ENCODE measurements around the gene OPA1.
A peak's percentile ranks its signal among the peaks of the same experiment; 100 is the strongest.

The OPA1 gene

GRCh38 chr3:193592841-193593667 lies at the start of gene OPA1:
TSS of gene OPA1 (plus strand) at chr3:193593208. CDS start at chr3:193593378, 170 bp downstream.
- peak; percentile 99 for DNase-seq (ENCODE audit: low spot score)

GRCh38 chr3:193544289-193544688 lies 48.7 kb upstream of the OPA1 start:
- no peak for DNase-seq (ENCODE audit: low spot score)

GRCh38 chr3:193545304-193545703 lies 47.7 kb upstream of the OPA1 start:
- no peak for DNase-seq (ENCODE audit: low spot score)

DNA sequence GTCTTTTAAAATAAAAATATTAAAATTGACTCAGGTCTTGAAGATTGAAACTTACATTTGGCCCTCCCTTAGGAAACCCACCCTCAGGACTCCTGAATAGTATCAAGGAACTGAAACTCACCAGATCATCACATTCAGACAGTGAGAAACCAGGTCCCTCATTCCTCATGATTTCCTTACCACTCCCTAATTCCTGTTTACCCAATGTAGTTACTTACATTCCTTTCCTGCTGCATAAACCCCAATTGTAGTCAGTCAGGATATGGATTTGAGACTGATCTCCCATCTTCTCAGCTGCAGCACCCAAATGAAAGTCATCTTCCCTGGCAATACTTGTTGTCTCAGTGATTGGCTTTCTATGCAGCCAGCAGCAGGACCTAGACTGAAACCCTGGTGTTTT lies 46.9 kb upstream of the OPA1 start:
- DNase-seq (ENCODE audit: low spot score), result no peak

DNA sequence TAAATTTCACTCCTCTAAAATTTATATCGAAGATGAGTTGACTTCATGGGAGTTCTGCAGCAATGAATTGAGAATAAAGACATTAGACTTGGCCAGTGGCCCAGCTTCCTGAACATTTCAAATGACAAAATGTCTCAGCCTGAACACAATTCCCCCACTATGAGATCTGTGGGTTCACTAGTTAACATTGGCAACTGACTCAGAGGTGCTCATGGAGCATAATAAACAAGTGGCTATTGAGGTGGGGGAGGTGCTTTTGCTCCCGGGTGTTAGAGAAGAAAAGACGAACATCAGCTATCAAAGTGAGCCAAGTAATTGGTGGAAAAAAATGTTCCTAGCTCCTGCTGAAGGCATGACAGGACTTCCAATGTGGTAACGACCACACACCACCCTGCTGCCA lies 44.6 kb upstream of the OPA1 start:
- DNase-seq (ENCODE audit: low spot score), result no peak

- DNase-seq (ENCODE audit: low spot score), result no peak
Observed at GRCh38 chr3:193552923-193553322, 40.1 kb upstream of the OPA1 start.

- no peak for DNase-seq (ENCODE audit: low spot score)
Observed at GRCh38 chr3:193553586-193553985, 39.4 kb upstream of the OPA1 start.

GRCh38 chr3:193554811-193555210 lies 38.2 kb upstream of the OPA1 start, which contains the start of gene ATP13A4:
TSS of gene ATP13A4 (minus strand) at chr3:193554895. CDS start at chr3:193554799, 96 bp downstream.
- peak; percentile 24 for DNase-seq (ENCODE audit: low spot score)

DNA sequence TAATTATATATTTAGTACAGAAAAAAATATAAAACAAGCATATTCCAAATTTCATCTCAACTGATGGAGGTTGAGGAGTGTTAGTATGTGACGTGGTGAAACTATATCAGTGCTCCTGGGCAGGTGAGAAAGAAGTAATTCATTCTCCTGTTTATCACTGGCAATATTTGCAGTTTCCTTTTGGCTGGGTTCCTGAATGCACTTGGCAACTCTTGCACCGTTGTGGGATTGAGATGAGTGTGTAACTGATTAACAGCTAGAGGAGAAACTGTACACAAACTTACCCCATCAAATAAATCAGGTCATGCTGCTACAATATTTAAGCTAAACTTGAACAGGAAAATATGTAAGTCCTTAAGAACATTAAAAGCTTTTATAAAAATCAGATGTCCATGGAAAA lies 36.2 kb upstream of the OPA1 start:
- DNase-seq (ENCODE audit: low spot score), result no peak

DNA sequence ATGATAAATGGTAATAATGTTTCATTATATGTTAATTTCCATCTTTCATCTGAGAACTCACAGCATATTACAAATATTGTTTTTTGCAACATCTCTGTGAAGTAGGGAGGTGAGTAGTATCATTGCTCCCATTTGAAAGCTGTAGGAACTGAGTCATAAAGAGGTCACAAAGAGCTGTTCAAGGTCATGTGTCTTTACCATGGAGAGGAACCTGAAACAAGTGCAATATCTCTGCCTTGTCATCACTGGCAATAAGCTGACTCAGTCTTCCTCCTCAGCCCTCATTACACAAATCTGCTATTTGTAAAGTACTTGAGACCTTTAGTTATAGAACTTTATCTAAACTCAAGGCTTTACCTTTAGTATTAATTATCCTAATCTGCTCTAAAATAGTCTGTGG lies 33.9 kb upstream of the OPA1 start:
- DNase-seq (ENCODE audit: low spot score), result no peak

DNA sequence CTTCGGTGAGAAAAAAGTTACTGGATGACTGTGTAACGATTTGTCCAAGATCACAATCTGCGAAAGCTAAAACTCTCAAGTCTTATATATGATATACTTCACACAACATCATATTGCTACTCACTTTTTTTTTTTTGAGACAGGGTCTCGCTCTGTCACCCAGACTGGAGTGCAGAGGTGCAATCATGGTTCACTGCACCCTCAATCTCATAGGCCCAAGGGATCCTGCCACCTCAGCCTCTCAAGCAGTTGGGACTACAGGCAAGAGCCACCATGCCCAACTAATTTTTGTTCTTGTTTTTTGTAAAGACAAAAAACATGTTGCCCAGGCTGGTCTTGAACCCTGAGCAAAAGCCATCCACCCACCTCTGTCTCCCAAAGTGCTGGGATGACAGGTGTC lies 32.9 kb upstream of the OPA1 start:
- no peak for DNase-seq (ENCODE audit: low spot score)

DNA sequence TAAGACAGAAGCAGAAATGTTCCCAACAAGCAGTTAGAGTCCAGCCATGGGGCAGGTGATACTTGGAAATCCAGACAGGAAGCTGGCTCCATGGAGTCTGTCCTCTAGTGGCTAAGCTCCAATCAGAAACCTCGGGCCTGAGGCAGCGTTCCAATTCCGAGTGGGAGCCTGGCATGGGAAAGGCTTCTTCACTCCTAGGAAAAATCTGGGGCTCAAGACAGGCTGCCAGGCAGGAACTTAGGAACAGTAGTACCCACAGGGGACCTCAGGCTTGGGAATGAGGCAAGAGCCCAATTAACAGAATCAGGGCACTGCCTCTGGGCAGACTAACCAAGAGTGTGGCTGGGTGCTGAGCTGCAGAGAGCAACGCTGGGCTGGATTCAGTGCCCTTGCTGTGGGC lies 32.1 kb upstream of the OPA1 start:
- DNase-seq (ENCODE audit: low spot score), result no peak

- no peak for DNase-seq (ENCODE audit: low spot score)
Observed at GRCh38 chr3:193563426-193563825, 29.6 kb upstream of the OPA1 start.

DNA sequence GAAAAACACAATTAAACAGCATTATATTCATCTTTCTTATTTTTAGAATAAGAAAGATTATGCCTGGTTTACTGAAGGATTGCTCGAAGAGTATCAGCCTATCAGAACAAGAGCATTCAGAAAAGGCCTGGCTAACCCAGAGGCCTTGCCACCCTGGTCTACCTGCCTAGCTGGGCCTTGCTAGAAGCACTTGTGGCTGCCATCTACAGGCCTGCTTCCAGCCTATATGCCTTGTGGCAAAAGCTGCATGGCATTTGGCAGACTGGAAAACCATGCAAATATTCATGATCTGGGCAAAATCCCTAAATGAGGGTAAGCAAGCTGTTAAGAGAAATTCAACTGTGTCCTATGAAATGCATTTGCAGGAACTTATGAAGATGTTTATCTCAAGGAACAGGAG lies 29.0 kb upstream of the OPA1 start:
- no peak for DNase-seq (ENCODE audit: low spot score)

GRCh38 chr3:193569119-193569518 lies 23.9 kb upstream of the OPA1 start:
- no peak for DNase-seq (ENCODE audit: low spot score)

- peak; percentile 65 for DNase-seq (ENCODE audit: low spot score)
Observed at GRCh38 chr3:193572426-193572908, 20.5 kb upstream of the OPA1 start.

GRCh38 chr3:193573403-193574191 lies 19.4 kb upstream of the OPA1 start:
- DNase-seq (ENCODE audit: low spot score), result no peak

DNA sequence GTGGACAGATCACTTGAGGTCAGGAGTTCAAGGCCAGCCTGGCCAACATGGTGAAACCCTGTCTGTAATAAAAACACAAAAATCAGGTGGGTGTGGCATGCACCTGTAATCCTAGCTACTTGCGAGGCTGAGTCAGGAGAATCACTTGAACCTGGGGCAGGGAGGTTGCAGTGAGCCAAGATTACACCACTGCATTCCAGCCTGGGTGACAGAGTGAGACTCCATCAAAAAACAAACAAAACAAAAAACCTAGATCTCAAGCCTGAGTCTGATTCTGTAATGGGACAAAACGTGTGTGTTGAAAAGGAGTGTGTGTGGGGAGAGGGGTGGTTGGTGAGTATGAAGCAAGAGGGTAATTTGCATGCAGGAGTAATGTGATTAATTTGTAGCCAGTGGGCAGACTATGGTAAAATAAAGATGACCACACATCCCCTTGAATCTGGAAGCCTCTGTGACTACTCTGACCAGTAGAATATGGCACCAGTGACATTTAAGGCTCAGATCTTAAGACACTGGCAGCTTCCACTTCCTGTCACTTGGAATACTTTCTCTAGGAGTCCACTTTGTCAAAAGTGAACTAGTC lies 18.4 kb upstream of the OPA1 start:
- DNase-seq (ENCODE audit: low spot score), result no peak

DNA sequence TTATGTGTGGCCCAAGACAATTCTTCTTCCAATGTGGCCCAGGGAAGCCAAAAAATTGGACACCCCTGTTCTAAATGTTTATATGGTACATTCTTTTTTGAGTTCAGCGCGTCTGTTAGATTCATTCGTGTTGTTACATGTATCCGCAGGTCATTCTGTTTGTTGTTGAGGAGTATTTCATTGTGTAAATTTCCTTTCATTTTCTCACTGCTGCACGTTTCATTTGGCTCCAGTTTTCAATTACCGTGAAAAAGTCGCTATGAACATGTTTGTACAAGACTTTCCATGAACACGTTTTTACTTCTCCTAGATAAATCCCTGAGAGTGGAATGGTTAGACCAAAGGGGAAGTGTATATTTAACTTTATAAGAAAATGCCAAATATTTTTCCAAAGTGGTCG lies 7.5 kb upstream of the OPA1 start:
- DNase-seq (ENCODE audit: low spot score), result no peak

DNA sequence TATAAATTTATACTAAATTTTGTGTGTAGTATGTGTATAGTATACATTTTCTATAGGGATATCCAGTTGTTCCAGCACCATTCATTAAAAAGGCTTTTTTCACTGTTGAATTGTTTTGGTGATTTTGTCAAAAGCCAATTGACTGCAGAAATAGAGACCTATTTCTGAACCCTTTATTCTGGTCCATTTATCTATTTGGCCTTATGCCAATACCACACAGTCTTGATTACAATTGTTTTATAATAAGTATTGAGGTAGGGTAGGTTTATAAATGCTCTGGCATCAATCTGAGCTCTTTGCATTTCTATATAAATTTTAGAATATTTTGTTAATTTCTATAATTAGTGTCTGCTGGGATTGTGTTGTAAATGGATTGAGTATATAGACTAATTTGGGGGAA lies 6.5 kb upstream of the OPA1 start:
- DNase-seq (ENCODE audit: low spot score), result no peak

GRCh38 chr3:193589129-193589528 lies 3.9 kb upstream of the OPA1 start:
- DNase-seq (ENCODE audit: low spot score), result no peak

DNA sequence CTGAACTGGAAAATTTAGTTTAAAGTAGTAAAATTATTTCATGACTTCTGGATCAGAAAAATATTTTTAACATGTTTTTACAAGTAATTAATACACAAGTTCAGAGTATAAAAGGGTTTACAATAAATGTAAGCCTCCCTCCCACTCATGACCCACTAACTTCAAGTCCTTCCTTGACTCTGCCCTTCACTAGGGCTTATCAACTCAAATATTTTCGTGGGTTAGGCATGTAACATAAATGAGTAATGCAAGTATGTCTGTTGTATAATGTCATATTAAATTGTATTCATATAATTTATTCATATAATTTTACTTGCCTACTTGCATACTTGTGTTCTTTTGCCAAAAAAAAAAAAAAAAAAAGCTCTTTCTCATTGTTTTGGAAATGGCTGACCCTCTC lies 3.4 kb upstream of the OPA1 start:
- DNase-seq (ENCODE audit: low spot score), result no peak
